Psoas muscle (tissue), 8 donors: ENCODE measurements around the gene TPPP. TPM values are rescaled to one million over a fixed set of nuclear protein-coding genes. Genes with fewer than 3 reads are reported as not detected.
"Not testable (repeated sequence)": the region's sequence is repeated elsewhere in the genome, so short reads cannot be mapped to it uniquely, and the experiment has no call there.

Experiments
- ATAC-seq, 4 donors: fragments of 200-7000 bp; cut with Tn5 transposase; one replicate each; pipeline ENCODE4 v1.9.1; 2020; ENCODE audit warnings: moderate library complexity in 3 of 4, mild to moderate bottlenecking in 2 of 4
- DNase-seq, 2 donors: peaks; one replicate each; pipeline ENCODE4 v3.0.0-alpha.2; 2020
- H3K27ac ChIP-seq: fragments of 200-600 bp; one replicate; pipeline ENCODE4 v1.8.0; 2022
- H3K27me3 ChIP-seq, 3 donors: fragments of 200-600 bp in 1 of 3; one replicate each; pipeline versions ENCODE4 v1.6.1 to v1.8.0; 2013 to 2022; ENCODE audit warnings: low read length in 2 of 3, mild to moderate bottlenecking in 2 of 3, moderate library complexity in 1 of 3; ENCODE audit not compliant: insufficient read depth in 3 of 3
- H3K36me3 ChIP-seq, 2 donors: fragments of 200-600 bp in 1 of 2; one replicate each; pipeline versions ENCODE4 v1.6.1 to v1.8.0; 2013 to 2022; ENCODE audit warnings: low read depth in 1 of 2, mild to moderate bottlenecking in 1 of 2, moderate library complexity in 1 of 2; ENCODE audit not compliant: insufficient read depth in 1 of 2
- H3K4me1 ChIP-seq: fragments of 200-600 bp; one replicate; pipeline ENCODE4 v1.8.0; 2022
- H3K4me3 ChIP-seq: fragments of 200-600 bp; one replicate; pipeline ENCODE4 v1.8.0; 2022; ENCODE audit warnings: mild to moderate bottlenecking
- H3K9me3 ChIP-seq: fragments of 200-600 bp; one replicate; pipeline ENCODE4 v1.8.0; 2022
- WGBS, 3 donors: extraction: QIAGEN DNeasy Blood & Tissue Kit; methylation state at CpG; one replicate each; pipeline versions ENCODE4 v1.1.6 to v1.1.7; 2013; 5-methylcytosine and 5-hydroxymethylcytosine counted together
- intact Hi-C, 2 donors: fragments of 100-400 bp; cut with DNase I; formaldehyde crosslinking; loops; one replicate each; pipeline versions ENCODE4 v1.11.0 to v1.14.2; 2022
- polyA plus RNA-seq, 3 donors: library from polyadenylated mRNA; stranded (reverse); fragments of 200-250 nt; gene quantifications; one replicate each; pipeline ENCODE4 v1.2.3, GENCODE V29; 2013
- total RNA-seq, 4 donors: library from RNA; stranded (reverse); fragmentation: NEBNext Ultra II Directional in 2 of 4; extraction: Animal tissue kit (Norgen Biotek cat#: 25700) in 2 of 4; gene quantifications; one replicate each; pipeline versions ENCODE4 v1.2.1 to v1.2.4, GENCODE V29; 2021 to 2023
- TF ChIP-seq, protein P1 (sequence below): fragments of 200-600 bp; IDR thresholded peaks from one replicate; pipeline ENCODE4 v1.8.0; 2022; ENCODE audit warnings: antibody characterized with exemption
- donor health status: healthy with polysubstance abuse.
- donor health status: DM: no; HTN: no; CAD: no; lungs with moderate emphysema.
- donor health status: Bipolar disorder and iron deficiency.
- donor health status: healthy.
- donor health status: DM: yes; HTN: yes; CAD: no.
- donor health status: DM: no; HTN: no; CAD: no.
- donor health status: DM: no; HTN: no; CAD: no.
- donor health status: DM: yes; HTN: yes; CAD: no.

The TPPP gene
- total and polyA plus RNA-seq, 7 donors: 1.8 to 11.0 (median 3.3) TPM

DNA sequence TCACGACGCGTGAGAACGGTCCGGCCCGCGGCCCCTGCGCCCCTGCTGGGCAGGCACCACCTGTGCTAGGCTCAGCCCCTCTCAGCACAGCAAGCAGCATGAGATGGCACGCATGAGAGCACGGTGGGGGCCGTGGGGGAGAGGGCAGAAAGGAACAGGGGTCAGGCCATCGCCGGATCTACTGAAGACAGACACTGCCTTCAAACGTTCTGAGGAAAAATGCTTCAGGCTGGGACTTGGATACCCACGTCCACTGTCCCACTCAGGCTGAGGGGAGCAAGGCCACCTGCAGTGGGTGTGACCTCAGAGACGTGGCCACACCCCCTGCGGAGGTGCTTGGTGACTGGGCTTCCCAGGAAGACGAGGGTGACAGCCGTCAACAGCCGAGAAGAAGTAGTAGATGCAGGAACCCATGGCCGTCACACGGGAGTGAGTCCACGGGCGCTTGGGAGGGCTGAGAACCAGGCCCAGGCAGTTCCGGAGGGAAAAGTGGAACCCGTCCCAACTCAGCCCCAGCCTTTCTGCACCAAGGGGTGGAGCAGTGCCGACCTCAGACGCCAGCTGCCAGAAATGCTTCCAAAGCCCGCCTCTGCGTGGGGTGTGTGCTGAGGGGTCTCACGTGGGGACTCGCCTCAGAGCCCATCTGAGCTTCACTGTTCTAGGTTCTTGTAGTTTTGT lies 12.9 kb downstream of the TPPP start:
- DNase-seq, H3K27ac ChIP-seq, intact Hi-C loops, H3K9me3 ChIP-seq, ATAC-seq, H3K27me3 ChIP-seq, H3K4me3 ChIP-seq, H3K4me1 ChIP-seq, H3K36me3 ChIP-seq: not testable (repeated sequence)
- WGBS, 3 donors: 63 to 95% methylated on average over 4 to 14 of the region's 32 CpGs; no CpG with 5 or more reads in 1 of the 3 donors

DNA sequence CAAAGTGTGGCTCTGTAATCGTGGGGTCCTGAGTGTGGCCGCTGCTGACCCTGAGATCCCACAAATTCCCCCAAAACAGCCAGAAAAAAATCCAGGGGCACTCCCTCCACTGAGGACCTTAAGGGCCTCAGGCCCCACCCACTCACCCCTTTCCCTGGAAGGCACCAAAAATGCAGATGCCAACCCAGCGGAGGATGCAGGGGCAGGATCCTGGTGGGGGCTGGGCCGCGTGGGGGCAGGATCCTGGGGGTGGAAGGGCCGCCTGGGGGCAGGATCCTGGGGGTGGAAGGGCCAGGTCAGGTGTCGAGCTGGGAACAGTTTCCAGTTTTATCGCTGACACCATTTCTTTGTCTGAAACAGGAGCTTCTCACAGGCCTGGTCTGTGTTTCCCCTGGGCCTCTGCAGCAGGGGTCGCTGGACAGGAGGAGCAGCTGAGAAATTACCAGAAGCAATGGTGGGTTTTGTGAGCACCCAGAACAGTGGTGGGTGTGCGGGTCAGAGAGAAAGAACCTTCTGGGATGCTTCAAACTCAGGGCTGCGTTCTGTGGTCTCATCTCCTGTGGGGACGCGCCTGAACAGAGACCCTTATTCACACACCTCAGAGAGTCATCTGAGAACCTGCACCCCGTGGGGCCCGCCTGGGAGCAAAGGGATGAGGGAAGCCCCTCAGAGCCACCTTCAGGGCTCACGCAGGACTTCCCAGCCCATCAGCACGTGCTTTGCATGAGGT lies 13.8 kb downstream of the TPPP start:
- H3K9me3 ChIP-seq, H3K36me3 ChIP-seq, H3K27ac ChIP-seq, H3K4me3 ChIP-seq, DNase-seq, H3K27me3 ChIP-seq, ATAC-seq, intact Hi-C loops: not testable (repeated sequence)
- H3K4me1 ChIP-seq: peaks cover 10% of the 10 kb centered on the region
- 74 to 84% (median 76%) methylated on average over 10 to 14 of the region's 17 CpGs for WGBS, 3 donors

DNA sequence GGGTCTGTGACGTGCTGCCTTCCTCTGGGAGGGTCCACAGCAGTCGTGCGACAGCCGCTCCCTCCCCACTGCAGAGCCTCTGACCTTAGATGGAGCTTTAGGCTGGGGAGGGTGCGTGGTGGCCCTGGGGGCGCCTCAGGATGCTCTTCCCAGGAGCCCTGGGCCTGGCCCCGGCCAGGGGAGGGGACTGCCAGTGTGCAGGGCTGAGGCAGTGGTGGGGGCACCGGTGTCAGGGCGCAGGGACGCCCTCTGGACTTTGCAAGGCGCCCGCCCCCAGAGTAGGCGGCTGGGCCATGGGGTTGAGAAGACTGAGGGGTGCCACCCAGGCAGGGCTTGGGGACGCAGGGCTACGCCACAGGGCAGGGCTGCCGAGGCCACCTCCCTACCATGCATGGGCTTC lies 14.6 kb downstream of the TPPP start:
- H3K4me3 ChIP-seq, H3K27ac ChIP-seq, H3K36me3 ChIP-seq, DNase-seq, intact Hi-C loops, H3K9me3 ChIP-seq, H3K27me3 ChIP-seq, ATAC-seq: not testable (repeated sequence)
- peaks cover 15% of the 10 kb centered on the region for H3K4me1 ChIP-seq
- 92 to 98% (median 97%) methylated on average over 6 to 16 of the region's 16 CpGs for WGBS, 3 donors

DNA sequence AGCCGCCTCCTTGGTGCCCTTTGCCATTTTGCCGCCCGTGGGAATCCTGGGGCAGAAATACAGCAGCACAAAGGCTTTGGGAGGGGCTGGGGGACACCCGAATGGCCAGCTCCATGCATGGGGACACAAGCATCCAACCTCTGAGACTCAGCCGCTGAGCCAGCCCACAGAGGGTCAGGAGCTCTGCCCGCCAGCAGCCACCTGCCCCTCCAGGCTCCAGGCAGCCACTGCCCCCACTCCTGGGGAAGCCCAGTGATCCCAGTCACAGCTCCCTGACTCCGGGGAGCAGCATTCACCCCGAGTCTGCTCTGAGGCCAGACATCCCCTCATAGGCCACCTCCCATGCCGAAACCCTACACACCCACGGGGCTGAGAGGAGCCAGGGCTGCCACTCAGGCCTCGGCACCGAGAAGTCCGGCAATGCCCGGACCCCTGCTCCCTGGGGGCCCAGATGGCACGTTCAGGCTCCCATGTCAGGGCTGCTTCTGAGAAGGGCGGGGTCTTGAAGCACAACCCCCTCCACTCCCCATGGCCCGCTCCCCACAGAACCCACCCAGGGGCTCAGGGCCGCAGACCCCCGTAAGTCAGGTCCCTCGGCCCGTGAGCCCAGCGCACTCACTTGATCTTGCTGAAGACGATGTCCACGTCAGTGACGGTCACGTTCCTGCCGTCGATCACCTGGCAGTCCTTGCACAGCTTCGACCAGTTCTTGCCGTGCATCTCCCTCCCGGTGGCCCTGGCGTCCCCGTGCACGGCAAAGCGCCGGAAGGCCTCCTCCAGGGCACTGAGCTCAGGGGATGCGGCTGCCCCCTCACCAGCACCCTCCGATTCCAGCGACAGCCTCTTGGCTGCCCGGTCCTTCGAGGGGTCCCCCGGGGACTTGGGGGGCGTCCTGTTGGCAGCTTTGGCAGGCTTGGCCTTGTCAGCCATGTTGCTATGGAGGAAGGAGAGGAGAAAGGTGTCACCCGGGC lies 15.7 kb downstream of the TPPP start:
- no peaks in the 10 kb centered on the region for H3K36me3 ChIP-seq
- H3K27me3 ChIP-seq: no peaks in the 10 kb centered on the region
- intact Hi-C loops: no loop called here
- H3K4me3 ChIP-seq: no peak overlapping the region
- H3K9me3 ChIP-seq: no peaks in the 10 kb centered on the region
- no peak overlapping the region for H3K27ac ChIP-seq
- WGBS, 3 donors: 83 to 84% (median 84%) methylated on average over 43 to 44 of the region's 44 CpGs
- TF ChIP-seq, protein P1, sequence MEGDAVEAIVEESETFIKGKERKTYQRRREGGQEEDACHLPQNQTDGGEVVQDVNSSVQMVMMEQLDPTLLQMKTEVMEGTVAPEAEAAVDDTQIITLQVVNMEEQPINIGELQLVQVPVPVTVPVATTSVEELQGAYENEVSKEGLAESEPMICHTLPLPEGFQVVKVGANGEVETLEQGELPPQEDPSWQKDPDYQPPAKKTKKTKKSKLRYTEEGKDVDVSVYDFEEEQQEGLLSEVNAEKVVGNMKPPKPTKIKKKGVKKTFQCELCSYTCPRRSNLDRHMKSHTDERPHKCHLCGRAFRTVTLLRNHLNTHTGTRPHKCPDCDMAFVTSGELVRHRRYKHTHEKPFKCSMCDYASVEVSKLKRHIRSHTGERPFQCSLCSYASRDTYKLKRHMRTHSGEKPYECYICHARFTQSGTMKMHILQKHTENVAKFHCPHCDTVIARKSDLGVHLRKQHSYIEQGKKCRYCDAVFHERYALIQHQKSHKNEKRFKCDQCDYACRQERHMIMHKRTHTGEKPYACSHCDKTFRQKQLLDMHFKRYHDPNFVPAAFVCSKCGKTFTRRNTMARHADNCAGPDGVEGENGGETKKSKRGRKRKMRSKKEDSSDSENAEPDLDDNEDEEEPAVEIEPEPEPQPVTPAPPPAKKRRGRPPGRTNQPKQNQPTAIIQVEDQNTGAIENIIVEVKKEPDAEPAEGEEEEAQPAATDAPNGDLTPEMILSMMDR: no peak
- H3K4me1 ChIP-seq: peaks cover 26% of the 10 kb centered on the region
- ATAC-seq (no peak), DNase-seq (peak; percentile 13 to 38)

DNA sequence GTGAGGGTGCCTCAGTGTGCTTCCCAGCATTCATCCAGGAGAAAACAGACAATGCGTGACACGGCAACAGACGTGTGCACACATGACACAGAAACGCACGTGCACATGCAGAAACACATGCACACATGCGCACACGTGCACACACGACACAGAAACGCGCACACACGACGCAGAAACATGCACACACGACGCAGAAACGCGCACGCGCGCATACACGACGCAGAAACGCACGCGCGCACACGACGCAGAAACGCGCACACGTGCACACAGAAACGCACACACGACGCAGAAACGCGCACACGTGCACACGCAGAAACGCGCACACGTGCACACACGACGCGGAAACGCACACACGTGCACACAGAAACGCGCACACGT lies 16.5 kb downstream of the TPPP start:
- intact Hi-C loops: no loop called here
- peaks cover 34% of the 10 kb centered on the region for H3K4me1 ChIP-seq
- no peak overlapping the region for H3K4me3 ChIP-seq
- WGBS, 3 donors: 89 to 96% (median 95%) methylated on average over 48 of the region's 48 CpGs
- no peaks in the 10 kb centered on the region for H3K9me3 ChIP-seq
- DNase-seq (peak in 1 of 2 donors; percentile 21), ATAC-seq (no peak)
- no peaks in the 10 kb centered on the region for H3K36me3 ChIP-seq
- no peaks in the 10 kb centered on the region for H3K27me3 ChIP-seq
- TF ChIP-seq, protein P1: no peak
- H3K27ac ChIP-seq: no peak overlapping the region
